RWPE2 (cell line): ENCODE data around the gene USP7.

Source experiments
- ATAC-seq: fragments of 200-7000 bp; cut with Tn5 transposase; 3 replicates; pipeline ENCODE4 v1.9.1; 2021; ENCODE audit warnings: low read depth
- DNase-seq: peaks from one replicate; pipeline ENCODE4 v3.0.0-alpha.2; 2020; ENCODE audit warnings: low spot score
- H3K27ac ChIP-seq: fragments of 450-650 bp; 2 replicates; pipeline ENCODE4 v1.5.1; 2017; ENCODE audit warnings: mild to moderate bottlenecking; ENCODE audit not compliant: poor library complexity, severe bottlenecking
- H3K27me3 ChIP-seq: fragments of 250-450 bp; sonication (Bioruptor Pico); 2 replicates; pipeline ENCODE4 v1.5.1; 2021; ENCODE audit warnings: mild to moderate bottlenecking, moderate library complexity; ENCODE audit not compliant: insufficient read depth, poor library complexity, severe bottlenecking
- H3K36me3 ChIP-seq: fragments of 250-450 bp; sonication (Bioruptor Pico); 2 replicates; pipeline ENCODE4 v1.5.1; 2020; ENCODE audit warnings: low read depth, mild to moderate bottlenecking, moderate library complexity
- H3K4me1 ChIP-seq: fragments of 250-450 bp; sonication (Bioruptor Pico); 2 replicates; pipeline ENCODE4 v1.5.1; 2021; ENCODE audit warnings: mild to moderate bottlenecking, moderate library complexity; ENCODE audit not compliant: insufficient read depth, poor library complexity, severe bottlenecking
- H3K4me3 ChIP-seq: fragments of 250-450 bp; sonication (Bioruptor Pico); 2 replicates; pipeline ENCODE4 v1.5.1; 2021; ENCODE audit warnings: mild to moderate bottlenecking, moderate library complexity; ENCODE audit not compliant: severe bottlenecking
- H3K9me3 ChIP-seq: fragments of 250-450 bp; sonication (Bioruptor Pico); 2 replicates; pipeline ENCODE4 v1.5.1; 2021; ENCODE audit warnings: mild to moderate bottlenecking, moderate library complexity; ENCODE audit not compliant: severe bottlenecking
- TF ChIP-seq, protein P1 (sequence below): fragments of 450-650 bp; IDR thresholded peaks from one replicate; pipeline ENCODE4 v1.5.1; 2017; ENCODE audit warnings: mild to moderate bottlenecking, moderate library complexity; ENCODE audit not compliant: poor library complexity, severe bottlenecking

Gene USP7

DNA sequence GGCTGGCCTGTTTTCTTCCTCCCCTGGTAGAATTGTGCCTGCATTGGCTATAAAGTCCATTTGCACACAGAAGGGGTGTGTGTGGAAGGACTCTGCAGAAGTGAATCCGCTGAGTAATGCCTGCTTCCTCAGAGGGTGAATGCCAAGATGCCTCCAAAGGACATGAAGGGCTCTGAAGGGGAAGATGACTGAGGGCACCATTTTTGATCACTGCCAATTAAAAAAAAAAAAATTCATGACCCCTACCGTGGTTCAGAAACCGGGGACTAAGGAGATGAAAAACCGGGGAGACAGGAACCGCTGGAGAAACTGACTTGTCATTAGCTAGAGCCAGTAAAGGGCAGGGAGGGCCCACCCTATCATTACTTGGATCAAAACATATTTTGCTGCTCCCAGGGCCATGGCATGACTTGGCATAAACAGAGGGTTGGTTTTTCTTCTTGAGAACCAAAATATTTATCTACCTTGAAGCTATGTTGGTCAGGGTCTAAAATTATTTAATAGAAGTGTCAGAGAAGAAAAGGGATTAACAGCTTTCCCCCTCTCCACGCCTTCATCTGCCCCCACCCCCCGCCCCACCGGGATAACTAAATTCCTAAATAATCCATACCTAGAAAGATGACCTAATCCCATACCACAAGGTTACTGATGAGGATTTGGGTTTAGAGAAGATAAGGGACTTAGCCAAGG is 3.6 kb upstream of the USP7 start:
- no peak overlapping the region for H3K27ac ChIP-seq
- H3K4me1 ChIP-seq = no peaks in the 10 kb centered on the region
- TF ChIP-seq, protein P1, sequence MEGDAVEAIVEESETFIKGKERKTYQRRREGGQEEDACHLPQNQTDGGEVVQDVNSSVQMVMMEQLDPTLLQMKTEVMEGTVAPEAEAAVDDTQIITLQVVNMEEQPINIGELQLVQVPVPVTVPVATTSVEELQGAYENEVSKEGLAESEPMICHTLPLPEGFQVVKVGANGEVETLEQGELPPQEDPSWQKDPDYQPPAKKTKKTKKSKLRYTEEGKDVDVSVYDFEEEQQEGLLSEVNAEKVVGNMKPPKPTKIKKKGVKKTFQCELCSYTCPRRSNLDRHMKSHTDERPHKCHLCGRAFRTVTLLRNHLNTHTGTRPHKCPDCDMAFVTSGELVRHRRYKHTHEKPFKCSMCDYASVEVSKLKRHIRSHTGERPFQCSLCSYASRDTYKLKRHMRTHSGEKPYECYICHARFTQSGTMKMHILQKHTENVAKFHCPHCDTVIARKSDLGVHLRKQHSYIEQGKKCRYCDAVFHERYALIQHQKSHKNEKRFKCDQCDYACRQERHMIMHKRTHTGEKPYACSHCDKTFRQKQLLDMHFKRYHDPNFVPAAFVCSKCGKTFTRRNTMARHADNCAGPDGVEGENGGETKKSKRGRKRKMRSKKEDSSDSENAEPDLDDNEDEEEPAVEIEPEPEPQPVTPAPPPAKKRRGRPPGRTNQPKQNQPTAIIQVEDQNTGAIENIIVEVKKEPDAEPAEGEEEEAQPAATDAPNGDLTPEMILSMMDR = no peak
- H3K27me3 ChIP-seq = no peaks in the 10 kb centered on the region
- DNase-seq = no peak
- H3K9me3 ChIP-seq = no peaks in the 10 kb centered on the region
- no peak for ATAC-seq
- no peaks in the 10 kb centered on the region for H3K36me3 ChIP-seq
- no peak overlapping the region for H3K4me3 ChIP-seq

DNA sequence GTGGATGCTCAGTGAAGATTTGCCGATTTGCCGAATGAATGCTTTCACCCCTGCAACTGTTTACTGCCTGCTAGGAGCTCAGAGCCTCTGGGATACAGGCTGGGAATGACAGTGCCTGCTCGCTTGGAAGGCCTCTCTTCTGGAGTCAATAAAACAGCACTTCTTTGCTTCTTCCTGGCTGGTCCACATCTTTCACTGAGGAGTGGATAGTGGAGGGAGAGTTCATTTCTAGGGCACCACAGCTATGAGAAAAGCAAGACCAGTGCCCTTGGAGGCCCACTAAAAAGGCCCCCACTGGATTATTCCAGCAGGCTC is 3.1 kb upstream of the USP7 start:
- H3K4me1 ChIP-seq = no peaks in the 10 kb centered on the region
- ATAC-seq (no peak), DNase-seq (no peak)
- H3K27ac ChIP-seq = no peak overlapping the region
- no peaks in the 10 kb centered on the region for H3K9me3 ChIP-seq
- TF ChIP-seq, protein P1 = no peak
- no peak overlapping the region for H3K4me3 ChIP-seq
- H3K36me3 ChIP-seq = peaks cover 2% of the 10 kb centered on the region; the same call in 1 of the 2 replicates
- H3K27me3 ChIP-seq = no peaks in the 10 kb centered on the region

DNA sequence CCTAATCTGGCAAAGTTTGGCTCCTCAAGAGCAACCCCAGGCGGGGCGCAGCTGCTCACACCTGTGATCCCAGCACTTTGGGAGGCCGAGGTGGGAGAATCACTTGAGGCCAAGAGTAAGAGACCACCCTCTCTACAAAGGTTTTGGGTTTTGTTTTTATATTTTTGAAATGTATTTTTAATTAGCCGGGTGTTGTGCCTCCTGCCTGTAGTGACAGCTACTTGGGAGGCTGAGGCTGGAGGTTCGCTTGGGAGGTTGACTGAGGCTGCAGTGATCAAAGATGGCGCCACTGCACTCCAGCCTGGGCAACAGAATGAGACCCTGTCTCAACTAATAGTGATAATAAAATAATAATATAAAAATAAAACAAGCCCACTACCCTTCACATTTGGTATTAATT is 756 bp upstream of the USP7 start:
- Histone ChIP-seq H3K36me3 (peaks cover 5% of the 10 kb centered on the region; the same call in 1 of the 2 replicates), H3K9me3 (no peaks in the 10 kb centered on the region), H3K4me3 (peak overlapping the region; percentile 86), H3K4me1 (peaks cover 13% of the 10 kb centered on the region), H3K27ac (peak overlapping the region; percentile 29), H3K27me3 (no peaks in the 10 kb centered on the region)
- DNase-seq (no peak), ATAC-seq (no peak; the same call in 2 of the 3 replicates)
- TF ChIP-seq, protein P1 = no peak

DNA sequence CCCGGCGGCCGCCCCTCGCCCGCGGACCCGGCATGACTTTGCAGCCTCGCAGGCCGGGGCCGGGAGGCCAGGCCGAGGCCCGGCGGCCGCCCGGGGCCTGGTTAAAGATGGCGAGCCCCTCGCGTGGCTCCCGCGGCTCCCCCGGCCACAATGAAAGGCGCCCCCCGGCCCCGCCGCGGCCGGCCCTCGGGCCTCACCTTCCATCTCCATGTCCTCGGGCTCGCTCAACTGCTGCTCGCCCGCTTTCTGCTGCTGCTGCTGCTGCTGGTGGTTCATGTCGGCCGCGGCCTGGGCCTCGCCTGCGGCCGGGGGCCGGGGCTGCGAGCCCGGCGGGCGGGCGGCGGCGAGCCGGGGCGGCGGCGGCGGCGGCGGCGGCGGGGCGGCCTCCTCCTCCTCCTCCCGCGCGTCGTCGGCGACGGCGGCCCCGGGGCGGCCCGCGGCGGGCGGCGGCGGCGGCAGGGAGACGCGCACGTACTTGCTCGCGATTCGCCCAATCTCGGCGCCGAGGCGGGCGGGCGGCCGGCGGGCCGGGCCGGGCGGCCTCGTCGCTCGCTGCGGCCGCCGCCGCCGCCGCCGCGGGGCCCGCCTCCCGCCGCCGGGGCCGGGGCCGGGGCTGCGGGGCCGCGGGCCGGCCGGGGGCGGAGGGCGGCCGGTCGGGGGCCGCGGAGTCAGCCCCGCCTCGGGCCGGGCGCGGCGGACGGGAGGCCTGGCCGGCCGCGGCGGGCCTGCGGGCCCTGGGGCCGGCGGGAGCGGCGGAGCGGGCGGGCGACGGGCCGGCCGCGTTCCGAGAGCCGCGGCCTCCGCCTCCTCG is 491 bp downstream of the USP7 start:
- DNase-seq (no peak), ATAC-seq (no peak)
- H3K4me1 ChIP-seq = peaks cover 24% of the 10 kb centered on the region

More for the DNA sequence above, 491 bp downstream of the USP7 start:
- Histone ChIP-seq H3K27me3 (no peaks in the 10 kb centered on the region), H3K27ac (peak overlapping the region; percentile 50), H3K36me3 (peaks cover 5% of the 10 kb centered on the region; the same call in 1 of the 2 replicates), H3K4me3 (peak overlapping the region; percentile 86), H3K9me3 (no peaks in the 10 kb centered on the region)
- TF ChIP-seq, protein P1 = no peak
